Astrocyte of the hippocampus (primary cell): ENCODE measurements around the gene ZNF585A.
"Not testable (repeated sequence)": the region's sequence is repeated elsewhere in the genome, so short reads cannot be mapped to it uniquely, and the experiment has no call there.

ENCODE experiments used
- DNase-seq: peaks from one replicate; pipeline ENCODE4 v3.0.0; 2011; ENCODE audit warnings: low read depth, low spot score

ZNF585A gene

GRCh38 chr19:37172368-37173366 lies at the start of gene ZNF585A:
Gene ZNF585A, minus strand, starts transcription at chr19:37172695. Its CDS starts 2,785 bp downstream, at chr19:37169910.
- DNase-seq: peak; percentile 98

GRCh38 chr19:37221136-37221535 lies 48.6 kb upstream of the ZNF585A start:
- no peak for DNase-seq

GRCh38 chr19:37220383-37220782 lies 47.9 kb upstream of the ZNF585A start:
- DNase-seq: no peak

- DNase-seq: peak; percentile 44
Observed at GRCh38 chr19:37218592-37218935, 46.1 kb upstream of the ZNF585A start.

GRCh38 chr19:37217775-37218591 lies 45.5 kb upstream of the ZNF585A start, which contains the start of gene ZNF383:
Gene ZNF383, plus strand, starts transcription at chr19:37218214. Its CDS starts 12,240 bp downstream, at chr19:37230454.
- peak; percentile 97 for DNase-seq

GRCh38 chr19:37217480-37217774 lies 44.9 kb upstream of the ZNF585A start:
- DNase-seq: no peak

GRCh38 chr19:37197768-37198167 lies 25.3 kb upstream of the ZNF585A start:
- DNase-seq: no peak

- DNase-seq: not testable (repeated sequence)
Observed at GRCh38 chr19:37197115-37197514, 24.6 kb upstream of the ZNF585A start.

- not testable (repeated sequence) for DNase-seq
Observed at GRCh38 chr19:37195248-37195647, 22.8 kb upstream of the ZNF585A start.

GRCh38 chr19:37186071-37186470 lies 13.6 kb upstream of the ZNF585A start:
- not testable (repeated sequence) for DNase-seq

GRCh38 chr19:37165635-37166034 lies 6.9 kb downstream of the ZNF585A start:
- no peak for DNase-seq

- no peak for DNase-seq
Observed at GRCh38 chr19:37160153-37160552, 12.3 kb downstream of the ZNF585A start.

GRCh38 chr19:37148214-37148613 lies 24.3 kb downstream of the ZNF585A start:
- DNase-seq: no peak

- no peak for DNase-seq
Observed at GRCh38 chr19:37136111-37136510, 36.4 kb downstream of the ZNF585A start.

GRCh38 chr19:37128821-37129177 lies 43.7 kb downstream of the ZNF585A start:
- DNase-seq: no peak

- no peak for DNase-seq
Observed at GRCh38 chr19:37127999-37128820, 44.3 kb downstream of the ZNF585A start.

GRCh38 chr19:37122093-37122492 lies 50.4 kb downstream of the ZNF585A start:
- DNase-seq: not testable (repeated sequence)

- DNase-seq: no peak
Observed at GRCh38 chr19:37114001-37114400, 58.5 kb downstream of the ZNF585A start.

- DNase-seq: not testable (repeated sequence)
Observed at GRCh38 chr19:37111753-37112152, 60.7 kb downstream of the ZNF585A start.

- not testable (repeated sequence) for DNase-seq
Observed at GRCh38 chr19:37104135-37104534, 68.4 kb downstream of the ZNF585A start.

- DNase-seq: no peak
Observed at GRCh38 chr19:37098570-37098969, 73.9 kb downstream of the ZNF585A start.

GRCh38 chr19:37095859-37096258 lies 76.6 kb downstream of the ZNF585A start:
- no peak for DNase-seq
